Measurements from ENCODE around the gene FICD.
"Not testable (repeated sequence)": the region's sequence is repeated elsewhere in the genome, so short reads cannot be mapped to it uniquely, and the experiment has no call there.

The FICD gene

GRCh38 chr12:108543652-108544051 lies 28.6 kb downstream of the FICD start:
- Histone ChIP-seq H3K4me3 (ENCODE audit: low read depth in 1 of 2, low read length in 2 of 2) (no peak overlapping the region), H3K36me3 (ENCODE audit: control insufficient read depth in 1 of 2, insufficient read depth in 2 of 2, low read length in 2 of 2) (peaks cover 46 to 62% of the 10 kb centered on the region in 2 donors), H3K27me3 (ENCODE audit: low read depth, low read length) (no peaks in the 10 kb centered on the region), H3K9me3 (ENCODE audit: control insufficient read depth in 1 of 2, low read length in 2 of 2) (no peaks in the 10 kb centered on the region), H3K4me1 (ENCODE audit: control insufficient read depth in 1 of 2, insufficient read depth in 2 of 2, low read length in 2 of 2) (peaks cover 0 to 12% of the 10 kb centered on the region in 2 donors), H3K27ac (ENCODE audit: low read length) (no peak overlapping the region)

DNA sequence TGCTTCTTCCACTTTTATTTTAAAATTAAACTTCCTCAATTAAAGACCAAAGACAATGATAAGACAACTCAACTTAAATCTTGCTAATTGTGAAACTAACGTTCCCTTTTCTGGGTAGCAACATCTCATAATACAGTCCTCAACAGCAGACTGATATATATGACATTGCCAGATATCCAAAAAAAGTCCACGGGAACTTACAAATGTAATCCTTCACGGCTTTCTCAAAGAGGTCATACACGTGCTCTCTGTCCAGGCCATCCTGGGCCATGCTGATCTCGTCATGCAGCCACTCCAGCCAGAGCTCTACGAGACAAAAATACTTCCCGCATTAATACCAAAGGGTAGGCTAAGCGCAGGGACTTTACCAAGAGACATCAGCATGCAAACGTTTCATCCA lies 32.6 kb downstream of the FICD start:
- Histone ChIP-seq H3K27ac (ENCODE audit: low read length) (no peak overlapping the region), H3K27me3 (ENCODE audit: low read depth, low read length) (no peaks in the 10 kb centered on the region), H3K9me3 (ENCODE audit: control insufficient read depth in 1 of 2, low read length in 2 of 2) (no peaks in the 10 kb centered on the region), H3K4me1 (ENCODE audit: control insufficient read depth in 1 of 2, insufficient read depth in 2 of 2, low read length in 2 of 2) (peaks cover 0 to 5% of the 10 kb centered on the region in 2 donors), H3K4me3 (ENCODE audit: low read depth in 1 of 2, low read length in 2 of 2) (no peak overlapping the region), H3K36me3 (ENCODE audit: control insufficient read depth in 1 of 2, insufficient read depth in 2 of 2, low read length in 2 of 2) (peaks cover 43 to 58% of the 10 kb centered on the region in 2 donors)

DNA sequence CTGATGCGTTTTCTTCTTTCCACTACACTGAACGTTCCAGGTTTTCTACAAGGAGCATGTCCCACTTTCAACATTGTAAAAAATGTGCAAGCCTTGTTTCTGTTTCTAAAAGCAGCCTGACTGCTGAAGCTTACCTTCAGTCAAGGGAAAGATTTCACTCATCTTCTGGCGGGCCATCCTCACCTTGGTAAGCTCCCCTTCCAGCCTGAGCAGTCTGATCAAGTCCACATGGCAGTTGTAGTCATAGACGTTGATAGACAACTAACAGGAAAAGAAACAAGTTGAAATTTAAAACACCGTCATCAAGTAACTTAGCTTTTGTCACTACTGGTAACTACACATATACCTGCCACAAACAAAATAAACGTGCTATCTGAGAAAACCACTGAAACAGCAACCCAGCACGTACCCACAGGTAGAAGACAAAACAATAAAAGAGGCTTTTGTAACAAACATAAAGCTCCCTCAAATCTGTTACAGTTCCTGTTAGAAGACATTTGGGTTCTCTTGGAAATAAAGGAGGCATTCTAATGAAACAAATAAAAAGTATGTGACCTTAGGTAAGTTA lies 34.0 kb downstream of the FICD start:
- Histone ChIP-seq H3K9me3 (ENCODE audit: control insufficient read depth in 1 of 2, low read length in 2 of 2) (no peaks in the 10 kb centered on the region), H3K27me3 (ENCODE audit: low read depth, low read length) (no peaks in the 10 kb centered on the region), H3K36me3 (ENCODE audit: control insufficient read depth in 1 of 2, insufficient read depth in 2 of 2, low read length in 2 of 2) (peaks cover 29 to 46% of the 10 kb centered on the region in 2 donors), H3K27ac (ENCODE audit: low read length) (no peak overlapping the region), H3K4me1 (ENCODE audit: control insufficient read depth in 1 of 2, insufficient read depth in 2 of 2, low read length in 2 of 2) (peaks cover 0 to 8% of the 10 kb centered on the region in 2 donors), H3K4me3 (ENCODE audit: low read depth in 1 of 2, low read length in 2 of 2) (no peak overlapping the region)

DNA sequence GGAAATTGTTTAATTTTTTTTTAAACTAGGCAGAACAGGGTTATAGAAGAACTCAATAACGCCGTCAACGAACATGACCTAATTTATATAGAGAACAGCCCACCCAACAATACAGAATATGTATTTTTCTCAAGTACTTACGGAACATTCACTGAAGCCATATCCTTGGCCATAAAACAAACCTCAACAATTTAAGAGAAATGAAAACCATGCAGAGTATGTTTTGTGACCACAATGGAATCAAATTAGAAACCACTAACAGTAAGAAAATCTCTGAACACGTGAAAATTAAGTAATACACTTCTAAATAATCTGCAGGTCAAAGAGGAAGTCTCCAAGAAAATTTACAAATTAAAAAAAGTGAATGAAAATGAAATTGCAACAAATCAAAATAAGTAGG lies 36.5 kb downstream of the FICD start:
- no peak overlapping the region for H3K27ac ChIP-seq (ENCODE audit: low read length)
- peaks cover 15 to 22% of the 10 kb centered on the region in 2 donors for H3K36me3 ChIP-seq (ENCODE audit: control insufficient read depth in 1 of 2, insufficient read depth in 2 of 2, low read length in 2 of 2)
- no peak overlapping the region for H3K4me3 ChIP-seq (ENCODE audit: low read depth in 1 of 2, low read length in 2 of 2)
- H3K9me3 ChIP-seq (ENCODE audit: control insufficient read depth in 1 of 2, low read length in 2 of 2): no peaks in the 10 kb centered on the region
- H3K4me1 ChIP-seq (ENCODE audit: control insufficient read depth in 1 of 2, insufficient read depth in 2 of 2, low read length in 2 of 2): peaks cover 0 to 19% of the 10 kb centered on the region in 2 donors
- no peaks in the 10 kb centered on the region for H3K27me3 ChIP-seq (ENCODE audit: low read depth, low read length)

DNA sequence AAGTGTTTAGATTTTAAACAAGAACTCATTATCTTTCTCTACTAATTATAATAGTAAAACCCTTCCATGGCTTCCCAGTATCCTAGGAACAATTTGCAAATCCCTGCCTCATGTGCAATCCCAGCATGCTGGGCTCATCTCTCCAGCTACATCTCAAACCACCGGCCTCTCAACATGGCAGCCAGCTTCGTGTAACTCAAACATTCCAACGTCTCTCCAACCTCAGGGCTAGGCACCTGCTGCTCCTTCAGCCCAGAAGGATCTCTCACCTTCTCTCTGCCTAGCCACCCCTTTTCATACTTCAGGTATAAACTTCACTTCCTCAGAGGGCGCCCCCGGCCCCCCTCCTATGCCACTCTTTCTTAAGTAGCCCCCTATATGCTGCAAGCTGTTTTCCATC lies 38.7 kb downstream of the FICD start:
- Histone ChIP-seq H3K27ac (ENCODE audit: low read length) (no peak overlapping the region), H3K36me3 (ENCODE audit: control insufficient read depth in 1 of 2, insufficient read depth in 2 of 2, low read length in 2 of 2) (peaks cover 2 to 4% of the 10 kb centered on the region in 2 donors), H3K9me3 (ENCODE audit: control insufficient read depth in 1 of 2, low read length in 2 of 2) (no peaks in the 10 kb centered on the region), H3K4me1 (ENCODE audit: control insufficient read depth in 1 of 2, insufficient read depth in 2 of 2, low read length in 2 of 2) (peaks cover 0 to 38% of the 10 kb centered on the region in 2 donors), H3K27me3 (ENCODE audit: low read depth, low read length) (no peaks in the 10 kb centered on the region), H3K4me3 (ENCODE audit: low read depth in 1 of 2, low read length in 2 of 2) (no peak overlapping the region)

- H3K27me3 ChIP-seq (ENCODE audit: low read depth, low read length); H3K36me3 ChIP-seq (ENCODE audit: control insufficient read depth in 1 of 2, insufficient read depth in 2 of 2, low read length in 2 of 2); H3K27ac ChIP-seq (ENCODE audit: low read length); H3K4me3 ChIP-seq (ENCODE audit: low read depth in 1 of 2, low read length in 2 of 2); H3K9me3 ChIP-seq (ENCODE audit: control insufficient read depth in 1 of 2, low read length in 2 of 2): not testable (repeated sequence)
- H3K4me1 ChIP-seq (ENCODE audit: control insufficient read depth in 1 of 2, insufficient read depth in 2 of 2, low read length in 2 of 2): peaks cover 6 to 54% of the 10 kb centered on the region in 2 donors
Measured at GRCh38 chr12:108555383-108555782, 40.3 kb downstream of the FICD start.

DNA sequence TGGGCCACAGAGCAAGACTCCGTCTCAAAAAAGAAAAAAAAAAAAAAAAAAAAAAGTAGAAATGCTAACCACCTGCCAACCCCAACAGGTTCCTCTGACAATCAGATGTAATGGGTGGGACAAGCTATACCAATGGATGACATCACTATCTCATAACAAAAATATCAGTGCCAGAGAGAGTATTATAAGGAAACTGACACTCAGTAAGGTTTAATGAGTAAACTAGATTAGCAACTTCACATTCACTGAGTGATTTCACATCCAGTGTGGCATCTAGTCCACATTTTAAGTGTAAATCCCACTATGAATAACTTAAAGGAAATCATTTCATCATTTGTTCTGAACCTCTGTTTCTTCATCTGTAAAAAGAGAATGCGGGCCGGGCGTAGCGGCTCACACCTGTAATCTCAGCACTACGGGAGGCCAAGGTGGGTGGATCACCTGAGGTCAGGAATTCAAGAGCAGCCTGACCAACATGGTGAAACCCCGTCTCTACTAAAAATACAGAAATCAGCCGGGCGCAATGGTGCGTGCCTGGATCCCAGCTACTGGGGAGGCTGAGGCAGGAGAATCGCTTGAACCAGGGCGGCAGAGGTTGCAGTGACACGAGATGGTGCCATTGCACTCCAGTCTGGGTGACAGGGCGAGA lies 44.1 kb downstream of the FICD start:
- Histone ChIP-seq H3K27ac (ENCODE audit: low read length) (no peak overlapping the region), H3K4me3 (ENCODE audit: low read depth in 1 of 2, low read length in 2 of 2) (peak overlapping the region in 1 of 2 donors; percentile 96), H3K4me1 (ENCODE audit: control insufficient read depth in 1 of 2, insufficient read depth in 2 of 2, low read length in 2 of 2) (peaks cover 6 to 57% of the 10 kb centered on the region in 2 donors), H3K27me3 (ENCODE audit: low read depth, low read length) (no peaks in the 10 kb centered on the region), H3K36me3 (ENCODE audit: control insufficient read depth in 1 of 2, insufficient read depth in 2 of 2, low read length in 2 of 2) (peaks cover 2 to 5% of the 10 kb centered on the region in 2 donors), H3K9me3 (ENCODE audit: control insufficient read depth in 1 of 2, low read length in 2 of 2) (no peaks in the 10 kb centered on the region)

DNA sequence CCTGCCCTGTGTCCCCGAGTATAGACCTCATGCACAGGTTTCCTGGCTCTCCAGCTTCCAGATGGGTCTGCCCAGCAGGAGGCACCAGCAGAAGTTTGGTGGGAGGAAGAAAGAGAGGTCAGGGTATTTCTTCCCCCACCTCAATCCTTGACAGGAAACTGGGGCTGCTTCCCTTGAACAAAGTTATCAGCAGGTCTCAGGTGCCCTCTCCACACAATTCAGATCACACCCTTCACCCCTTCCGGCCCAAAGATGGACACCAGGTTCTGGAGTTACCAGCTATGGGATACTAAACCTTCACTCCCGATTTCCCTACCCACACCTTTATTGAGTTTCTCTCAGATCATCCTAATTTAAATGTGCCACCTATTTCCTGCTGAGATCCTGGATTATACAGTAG lies 44.7 kb downstream of the FICD start:
- Histone ChIP-seq H3K4me3 (ENCODE audit: low read depth in 1 of 2, low read length in 2 of 2) (peak overlapping the region; percentile 88 to 96), H3K27me3 (ENCODE audit: low read depth, low read length) (no peaks in the 10 kb centered on the region), H3K9me3 (ENCODE audit: control insufficient read depth in 1 of 2, low read length in 2 of 2) (no peaks in the 10 kb centered on the region), H3K4me1 (ENCODE audit: control insufficient read depth in 1 of 2, insufficient read depth in 2 of 2, low read length in 2 of 2) (peaks cover 6 to 63% of the 10 kb centered on the region in 2 donors), H3K27ac (ENCODE audit: low read length) (no peak overlapping the region), H3K36me3 (ENCODE audit: control insufficient read depth in 1 of 2, insufficient read depth in 2 of 2, low read length in 2 of 2) (peaks cover 8 to 11% of the 10 kb centered on the region in 2 donors)

- H3K36me3 ChIP-seq (ENCODE audit: control insufficient read depth in 1 of 2, insufficient read depth in 2 of 2, low read length in 2 of 2): peaks cover 13 to 16% of the 10 kb centered on the region in 2 donors
- H3K4me1 ChIP-seq (ENCODE audit: control insufficient read depth in 1 of 2, insufficient read depth in 2 of 2, low read length in 2 of 2): peaks cover 6 to 65% of the 10 kb centered on the region in 2 donors
- peak overlapping the region; percentile 88 to 96 for H3K4me3 ChIP-seq (ENCODE audit: low read depth in 1 of 2, low read length in 2 of 2)
- H3K27ac ChIP-seq (ENCODE audit: low read length): peak overlapping the region; percentile 94
- no peaks in the 10 kb centered on the region for H3K9me3 ChIP-seq (ENCODE audit: control insufficient read depth in 1 of 2, low read length in 2 of 2)
- no peaks in the 10 kb centered on the region for H3K27me3 ChIP-seq (ENCODE audit: low read depth, low read length)
Measured at GRCh38 chr12:108560321-108560721, 45.2 kb downstream of the FICD start.

- Histone ChIP-seq H3K27ac (ENCODE audit: low read length) (peak within 1 kb of the TSS; percentile 94), H3K4me1 (ENCODE audit: control insufficient read depth in 1 of 2, insufficient read depth in 2 of 2, low read length in 2 of 2) (peaks cover 12 to 65% of the 10 kb centered on the region in 2 donors), H3K27me3 (ENCODE audit: low read depth, low read length) (no peaks in the 10 kb centered on the region)
Measured at GRCh38 chr12:108560752-108561719, 46.0 kb downstream of the FICD start, which contains the start of gene SART3. TSS of gene SART3 (minus strand) at chr12:108561173. CDS start at chr12:108561154, 19 bp downstream.

GRCh38 chr12:108561852-108562347 lies 46.8 kb downstream of the FICD start:
- Histone ChIP-seq H3K27ac (ENCODE audit: low read length) (peak overlapping the region; percentile 94), H3K27me3 (ENCODE audit: low read depth, low read length) (no peaks in the 10 kb centered on the region), H3K36me3 (ENCODE audit: control insufficient read depth in 1 of 2, insufficient read depth in 2 of 2, low read length in 2 of 2) (peaks cover 26 to 31% of the 10 kb centered on the region in 2 donors), H3K4me3 (ENCODE audit: low read depth in 1 of 2, low read length in 2 of 2) (peak overlapping the region; percentile 88 to 96), H3K4me1 (ENCODE audit: control insufficient read depth in 1 of 2, insufficient read depth in 2 of 2, low read length in 2 of 2) (peaks cover 18 to 67% of the 10 kb centered on the region in 2 donors), H3K9me3 (ENCODE audit: control insufficient read depth in 1 of 2, low read length in 2 of 2) (no peaks in the 10 kb centered on the region)

More at GRCh38 chr12:108560752-108561719, 46.0 kb downstream of the FICD start, which contains the start of gene SART3:
- Histone ChIP-seq H3K4me3 (ENCODE audit: low read depth in 1 of 2, low read length in 2 of 2) (peak within 1 kb of the TSS; percentile 88 to 96), H3K9me3 (ENCODE audit: control insufficient read depth in 1 of 2, low read length in 2 of 2) (no peaks in the 10 kb centered on the region), H3K36me3 (ENCODE audit: control insufficient read depth in 1 of 2, insufficient read depth in 2 of 2, low read length in 2 of 2) (peaks cover 18 to 23% of the 10 kb centered on the region in 2 donors)
